ENCODE data around the gene AGBL5. TPM values are rescaled to one million over a fixed set of nuclear protein-coding genes. Genes with fewer than 3 reads are reported as not detected.

Gene AGBL5, protein sequence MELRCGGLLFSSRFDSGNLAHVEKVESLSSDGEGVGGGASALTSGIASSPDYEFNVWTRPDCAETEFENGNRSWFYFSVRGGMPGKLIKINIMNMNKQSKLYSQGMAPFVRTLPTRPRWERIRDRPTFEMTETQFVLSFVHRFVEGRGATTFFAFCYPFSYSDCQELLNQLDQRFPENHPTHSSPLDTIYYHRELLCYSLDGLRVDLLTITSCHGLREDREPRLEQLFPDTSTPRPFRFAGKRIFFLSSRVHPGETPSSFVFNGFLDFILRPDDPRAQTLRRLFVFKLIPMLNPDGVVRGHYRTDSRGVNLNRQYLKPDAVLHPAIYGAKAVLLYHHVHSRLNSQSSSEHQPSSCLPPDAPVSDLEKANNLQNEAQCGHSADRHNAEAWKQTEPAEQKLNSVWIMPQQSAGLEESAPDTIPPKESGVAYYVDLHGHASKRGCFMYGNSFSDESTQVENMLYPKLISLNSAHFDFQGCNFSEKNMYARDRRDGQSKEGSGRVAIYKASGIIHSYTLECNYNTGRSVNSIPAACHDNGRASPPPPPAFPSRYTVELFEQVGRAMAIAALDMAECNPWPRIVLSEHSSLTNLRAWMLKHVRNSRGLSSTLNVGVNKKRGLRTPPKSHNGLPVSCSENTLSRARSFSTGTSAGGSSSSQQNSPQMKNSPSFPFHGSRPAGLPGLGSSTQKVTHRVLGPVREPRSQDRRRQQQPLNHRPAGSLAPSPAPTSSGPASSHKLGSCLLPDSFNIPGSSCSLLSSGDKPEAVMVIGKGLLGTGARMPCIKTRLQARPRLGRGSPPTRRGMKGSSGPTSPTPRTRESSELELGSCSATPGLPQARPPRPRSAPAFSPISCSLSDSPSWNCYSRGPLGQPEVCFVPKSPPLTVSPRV
- 22.8 and 32.7 TPM in 2 replicates for total RNA-seq (2014; rRNA removed; shearing (Covaris generic))

DNA sequence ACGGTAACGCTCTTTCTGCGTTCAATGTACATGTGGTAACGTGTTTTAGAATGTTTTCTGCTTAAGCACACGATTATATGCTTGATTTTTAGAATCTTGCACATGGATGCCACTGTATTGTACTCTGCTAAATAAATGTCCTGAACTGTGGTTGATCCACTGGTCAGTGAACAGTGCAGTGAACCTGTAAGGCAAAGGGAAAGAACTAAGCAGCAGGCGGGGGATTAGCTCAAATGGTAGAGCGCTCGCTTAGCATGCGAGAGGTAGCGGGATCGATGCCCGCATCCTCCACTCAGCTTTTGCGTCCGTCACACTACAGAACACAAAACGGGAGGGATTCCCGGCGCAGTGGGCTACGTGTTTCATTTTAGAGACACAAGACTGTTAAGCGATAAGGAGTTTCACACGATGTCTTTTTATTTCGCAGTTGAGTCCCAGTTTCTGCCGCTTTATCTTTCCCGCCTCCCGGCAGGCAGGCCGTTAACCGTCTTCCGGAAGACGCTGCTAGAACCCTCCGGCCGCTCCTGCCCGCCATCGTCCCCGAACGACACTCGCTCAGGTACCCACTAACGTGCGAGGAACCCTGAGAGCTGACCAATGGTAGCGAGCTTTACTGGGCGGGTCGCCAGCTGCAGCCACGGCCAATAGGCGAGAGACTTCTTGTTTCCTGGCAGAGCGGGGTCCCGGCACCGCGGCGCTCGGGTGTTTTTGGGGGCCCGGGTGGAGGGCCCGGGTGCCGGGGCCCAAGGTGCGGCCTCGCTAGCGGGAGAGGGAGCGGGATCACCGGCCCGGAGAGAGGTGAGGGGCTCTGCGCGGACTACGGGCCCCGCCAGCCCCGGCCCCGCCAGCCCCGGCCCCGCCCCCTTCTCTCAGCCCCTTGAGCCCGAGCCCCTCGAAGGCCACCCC lies at the start of gene AGBL5:
TSS of gene AGBL5 (plus strand) at position 673 of the 906 bp plus-strand sequence. CDS start 1,291 bp downstream, outside the sequence.
- Histone ChIP-seq H3K27me3 (replicated peaks) (no peaks in the 10 kb centered on the region), H3K27ac (peak within 1 kb of the TSS; percentile 63), H3K9me3 (replicated peaks) (0 out of 2 replicates have a peak, but pooled peaks cover 2% of the 10 kb centered on the region), H3K4me3 (peak within 1 kb of the TSS; percentile 61), H3K36me3 (peaks cover 31% of the 10 kb centered on the region), H3K4me1 (replicated peaks) (peaks cover 19% of the 10 kb centered on the region)
- DNase-seq (ENCODE audit: low read depth in 1 of 2, low spot score in 2 of 2): peak; percentile 96 to 98

DNA sequence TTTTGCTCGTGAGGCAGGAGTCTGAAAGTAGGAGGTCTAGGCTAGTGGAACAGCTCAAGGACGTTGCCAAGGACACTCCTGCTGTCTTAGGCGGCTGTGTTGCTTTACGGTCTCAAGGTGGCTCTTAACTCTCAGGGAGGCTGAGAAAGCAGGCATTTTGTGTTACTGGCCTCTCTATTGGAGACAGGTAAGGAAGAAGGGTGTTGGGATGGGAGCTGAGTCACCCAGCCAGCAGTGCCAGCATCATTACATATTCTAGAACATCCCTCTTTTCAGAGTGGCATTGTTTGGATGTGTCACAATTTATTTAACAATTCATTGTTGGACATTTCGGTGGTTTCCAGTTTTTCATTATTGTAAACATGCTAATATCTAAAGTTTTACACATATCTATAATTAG lies 49.5 kb upstream of the AGBL5 start:
- H3K27ac ChIP-seq: no peak overlapping the region
- peaks cover 14% of the 10 kb centered on the region for H3K4me1 ChIP-seq (replicated peaks)
- DNase-seq (ENCODE audit: low read depth in 1 of 2, low spot score in 2 of 2): no peak
- no peaks in the 10 kb centered on the region for H3K27me3 ChIP-seq (replicated peaks)
- no peak overlapping the region for H3K4me3 ChIP-seq
- no peaks in the 10 kb centered on the region for H3K9me3 ChIP-seq (replicated peaks)
- H3K36me3 ChIP-seq: no peaks in the 10 kb centered on the region

DNA sequence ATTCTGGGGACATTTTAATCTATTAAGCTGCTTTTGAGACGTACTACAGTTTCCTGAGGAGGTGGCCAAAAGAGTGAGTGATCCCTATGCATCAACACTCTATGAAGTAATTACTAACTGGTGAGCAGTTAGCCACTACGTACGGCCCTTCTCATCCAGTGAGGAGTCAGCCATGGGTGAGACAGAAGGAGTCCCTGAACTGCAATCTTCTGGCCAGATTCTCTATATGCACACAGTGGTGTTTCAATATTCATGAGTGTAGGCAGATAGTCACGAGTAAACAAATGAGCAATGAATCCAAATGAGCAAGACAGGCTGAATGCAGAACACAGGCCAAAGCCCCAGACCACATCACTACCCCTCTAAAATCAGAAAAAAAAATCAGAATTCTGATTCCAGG lies 48.5 kb upstream of the AGBL5 start:
- DNase-seq (ENCODE audit: low read depth in 1 of 2, low spot score in 2 of 2): no peak
- Histone ChIP-seq H3K4me1 (replicated peaks) (peaks cover 14% of the 10 kb centered on the region), H3K4me3 (no peak overlapping the region), H3K9me3 (replicated peaks) (no peaks in the 10 kb centered on the region), H3K27ac (no peak overlapping the region), H3K27me3 (replicated peaks) (no peaks in the 10 kb centered on the region), H3K36me3 (no peaks in the 10 kb centered on the region)

DNA sequence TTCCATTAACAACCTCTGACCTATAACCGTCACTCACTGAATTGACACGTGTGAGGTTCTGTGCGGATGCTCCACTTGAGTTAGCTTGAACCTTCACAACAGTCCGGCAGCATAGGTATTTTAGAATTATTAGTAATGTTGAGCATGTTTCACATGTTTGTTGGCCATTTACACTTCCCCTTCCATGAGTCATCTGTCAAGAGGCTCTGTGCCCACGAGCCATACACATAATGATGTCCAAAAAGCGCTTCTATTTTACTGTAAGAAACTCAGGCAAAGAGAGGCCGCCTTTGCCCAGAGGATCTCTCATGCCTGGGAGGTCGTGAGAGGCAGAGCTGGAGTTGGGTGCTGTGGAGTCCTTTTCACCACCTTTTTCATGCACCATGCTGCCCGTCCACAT lies 47.6 kb upstream of the AGBL5 start:
- Histone ChIP-seq H3K4me3 (no peak overlapping the region), H3K9me3 (replicated peaks) (no peaks in the 10 kb centered on the region), H3K4me1 (replicated peaks) (peaks cover 14% of the 10 kb centered on the region), H3K27ac (no peak overlapping the region), H3K27me3 (replicated peaks) (no peaks in the 10 kb centered on the region), H3K36me3 (no peaks in the 10 kb centered on the region)
- DNase-seq (ENCODE audit: low read depth in 1 of 2, low spot score in 2 of 2): peak in 1 of 2 experiments; percentile 26

DNA sequence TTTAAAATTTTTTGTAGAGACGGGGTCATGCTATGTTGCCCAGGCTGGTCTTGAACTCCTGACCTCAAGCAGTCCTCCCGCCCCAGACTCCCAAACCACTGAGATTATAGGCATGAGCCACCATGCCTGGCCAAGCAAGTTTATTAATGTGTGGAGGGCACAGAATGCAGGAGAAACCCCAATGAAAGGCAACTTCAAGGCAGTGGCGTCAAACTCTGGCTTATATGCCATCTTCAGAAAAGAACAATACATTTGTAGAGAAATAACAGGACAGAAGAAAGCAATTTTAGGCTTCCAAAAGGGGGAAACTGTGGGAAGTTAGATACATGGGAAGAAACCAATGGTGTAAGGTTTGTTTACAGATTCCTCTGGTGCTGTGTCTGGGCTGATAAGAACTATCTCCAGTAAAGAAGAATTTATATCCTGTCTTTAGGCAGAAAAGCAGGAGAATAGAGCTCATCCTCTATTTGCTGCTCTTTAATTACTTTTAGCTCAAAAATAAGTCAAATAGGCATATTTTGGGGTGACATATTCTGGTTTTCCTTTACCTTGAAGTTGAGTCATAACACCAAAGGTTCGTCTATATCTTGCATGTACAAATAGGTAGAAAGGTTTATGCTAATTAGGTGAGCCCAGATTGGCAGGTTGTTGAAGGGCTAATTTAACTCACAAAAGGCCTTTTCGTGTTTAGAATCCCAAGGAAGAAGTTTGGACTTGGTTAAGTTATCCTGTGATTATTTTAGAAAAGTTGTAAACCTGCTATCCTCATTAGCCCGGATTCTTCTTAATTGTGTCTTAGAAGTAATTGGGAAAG lies 44.7 kb upstream of the AGBL5 start:
- Histone ChIP-seq H3K36me3 (no peaks in the 10 kb centered on the region), H3K27ac (no peak overlapping the region), H3K4me3 (no peak overlapping the region), H3K4me1 (replicated peaks) (peaks cover 21% of the 10 kb centered on the region), H3K9me3 (replicated peaks) (no peaks in the 10 kb centered on the region), H3K27me3 (replicated peaks) (no peaks in the 10 kb centered on the region)
- no peak for DNase-seq (ENCODE audit: low read depth in 1 of 2, low spot score in 2 of 2)

DNA sequence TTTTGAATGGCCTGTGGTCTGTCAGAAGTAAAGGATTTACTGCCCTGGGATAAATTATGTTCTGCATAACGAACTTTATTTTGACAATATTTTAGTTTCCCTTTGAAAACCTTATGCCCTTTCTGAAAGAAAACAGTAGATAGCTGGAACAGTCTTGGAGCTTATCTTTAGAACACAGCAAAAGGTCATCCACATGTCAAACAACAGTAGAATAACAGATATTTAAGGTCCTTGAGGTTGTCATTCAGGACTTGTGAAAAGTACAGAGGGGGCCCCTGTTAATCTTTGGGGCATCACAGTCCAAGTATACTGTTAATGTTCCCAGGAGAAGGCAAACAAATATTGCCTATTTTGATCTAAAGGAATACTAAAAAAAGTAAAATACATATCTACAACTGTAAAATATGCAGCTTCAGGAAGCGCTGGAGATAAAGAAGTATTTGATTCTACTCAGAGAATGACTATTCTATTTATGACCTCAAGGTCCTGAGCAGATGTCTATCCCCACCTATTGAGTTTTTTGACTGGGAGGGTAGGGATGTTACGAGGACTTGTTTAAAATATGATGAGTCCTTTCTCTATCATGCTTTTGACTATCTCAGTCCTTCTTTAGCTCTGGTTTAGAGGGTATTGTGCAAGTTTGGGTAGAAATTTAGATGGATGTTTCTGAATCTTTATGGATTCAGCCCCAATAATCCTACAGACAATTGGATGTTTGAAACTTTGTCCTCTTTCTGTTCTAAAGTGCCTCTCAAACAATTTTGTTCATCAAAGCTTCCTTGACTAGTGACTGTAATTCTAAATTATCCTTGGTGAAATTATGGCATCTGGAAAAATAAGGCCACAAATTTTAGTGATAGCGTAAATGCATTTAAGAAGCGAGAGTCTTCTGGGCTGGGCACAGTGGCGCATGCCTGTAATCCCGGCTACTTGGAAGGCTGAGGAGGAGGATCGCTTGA lies 43.8 kb upstream of the AGBL5 start:
- Histone ChIP-seq H3K36me3 (no peaks in the 10 kb centered on the region), H3K9me3 (replicated peaks) (no peaks in the 10 kb centered on the region), H3K27me3 (replicated peaks) (no peaks in the 10 kb centered on the region), H3K27ac (no peak overlapping the region), H3K4me3 (no peak overlapping the region), H3K4me1 (replicated peaks) (peaks cover 18% of the 10 kb centered on the region)
- DNase-seq (ENCODE audit: low read depth in 1 of 2, low spot score in 2 of 2): no peak

DNA sequence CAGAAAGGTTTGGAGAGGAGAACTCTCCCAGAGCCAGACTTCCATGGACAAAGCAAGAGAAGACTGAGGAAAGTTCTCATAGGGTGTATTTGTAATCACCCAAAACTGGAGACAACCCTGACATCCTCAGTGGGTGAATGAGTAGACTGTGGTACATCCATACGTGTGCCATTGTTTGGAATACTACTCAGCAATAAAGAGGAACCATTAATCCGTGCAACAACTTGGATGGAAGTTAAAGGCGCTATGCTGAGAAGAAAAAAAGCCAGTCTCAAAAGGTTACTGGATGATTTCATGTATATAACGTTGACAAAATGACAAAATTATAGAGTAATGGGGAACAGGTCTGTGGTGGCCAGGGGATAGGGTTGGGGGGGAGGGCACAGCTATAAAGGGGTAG lies 42.8 kb upstream of the AGBL5 start:
- H3K27me3 ChIP-seq (replicated peaks): no peaks in the 10 kb centered on the region
- H3K9me3 ChIP-seq (replicated peaks): no peaks in the 10 kb centered on the region
- no peaks in the 10 kb centered on the region for H3K36me3 ChIP-seq
- H3K4me1 ChIP-seq (replicated peaks): peaks cover 16% of the 10 kb centered on the region
- DNase-seq (ENCODE audit: low read depth in 1 of 2, low spot score in 2 of 2): no peak
- H3K27ac ChIP-seq: no peak overlapping the region
- H3K4me3 ChIP-seq: no peak overlapping the region

DNA sequence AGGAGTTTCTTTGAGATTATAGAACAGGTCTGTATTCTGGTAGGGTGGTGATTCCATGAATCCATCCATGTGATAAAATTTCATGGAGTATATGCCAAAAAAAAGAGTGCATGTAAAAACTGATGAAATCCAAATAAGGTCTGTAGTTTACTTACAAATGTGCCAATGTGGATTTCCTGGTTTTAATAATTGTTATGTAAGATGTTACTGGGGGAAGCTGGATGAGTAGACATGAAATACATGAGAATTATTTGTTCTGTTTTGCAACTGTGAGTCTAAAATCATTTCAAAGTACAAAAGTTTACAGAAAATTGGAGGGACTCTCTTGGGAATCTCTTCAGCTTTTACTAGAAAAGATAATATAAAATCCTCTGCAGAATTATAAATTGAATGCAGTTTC lies 42.4 kb upstream of the AGBL5 start:
- no peak overlapping the region for H3K4me3 ChIP-seq
- H3K27me3 ChIP-seq (replicated peaks): no peaks in the 10 kb centered on the region
- no peaks in the 10 kb centered on the region for H3K9me3 ChIP-seq (replicated peaks)
- no peak for DNase-seq (ENCODE audit: low read depth in 1 of 2, low spot score in 2 of 2)
- H3K27ac ChIP-seq: no peak overlapping the region
- H3K36me3 ChIP-seq: no peaks in the 10 kb centered on the region
- H3K4me1 ChIP-seq (replicated peaks): peaks cover 12% of the 10 kb centered on the region

DNA sequence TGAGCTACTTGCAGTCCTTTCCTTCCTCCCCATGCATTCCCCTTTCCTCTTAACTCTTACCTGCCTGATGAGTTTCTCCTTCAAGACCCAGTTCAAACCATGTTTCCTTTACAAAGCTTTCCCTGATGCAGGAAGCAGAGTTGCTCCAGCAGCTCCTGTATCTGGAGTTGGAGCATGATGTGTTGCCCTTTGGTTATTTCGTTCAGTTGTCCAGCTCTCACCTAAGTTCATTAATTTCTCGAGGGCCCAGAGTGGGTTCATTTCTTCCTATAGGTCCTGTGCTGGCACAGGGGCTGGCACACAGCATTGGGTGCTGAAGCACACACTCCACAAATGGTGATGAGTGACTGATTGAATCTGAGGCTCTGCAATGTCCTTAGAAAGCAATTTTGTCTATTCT lies 41.8 kb upstream of the AGBL5 start:
- DNase-seq (ENCODE audit: low read depth in 1 of 2, low spot score in 2 of 2): no peak
- H3K27ac ChIP-seq: no peak overlapping the region
- H3K4me1 ChIP-seq (replicated peaks): peaks cover 9% of the 10 kb centered on the region; the same call in 1 of the 2 replicates
- H3K27me3 ChIP-seq (replicated peaks): no peaks in the 10 kb centered on the region
- H3K9me3 ChIP-seq (replicated peaks): no peaks in the 10 kb centered on the region
- H3K4me3 ChIP-seq: no peak overlapping the region
- H3K36me3 ChIP-seq: no peaks in the 10 kb centered on the region

DNA sequence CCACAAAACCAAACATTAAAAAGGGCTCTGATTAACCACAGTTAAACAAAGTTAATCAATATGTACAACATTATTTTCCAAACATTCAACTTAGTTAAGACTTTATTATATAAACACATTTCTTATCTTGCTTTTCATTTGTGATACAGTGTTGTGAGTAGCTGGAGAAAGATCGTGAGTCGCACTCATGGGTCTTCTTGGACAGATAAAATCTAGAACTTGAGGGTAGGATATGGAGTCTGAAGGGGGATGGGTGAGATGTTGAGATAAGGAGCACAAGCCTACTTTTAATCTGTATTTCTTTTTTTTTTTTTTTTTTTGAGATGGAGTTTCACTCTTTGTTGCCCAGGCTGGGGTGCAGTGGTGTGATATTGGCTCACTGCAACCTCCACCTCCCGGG lies 41.3 kb upstream of the AGBL5 start:
- DNase-seq (ENCODE audit: low read depth in 1 of 2, low spot score in 2 of 2): no peak
- Histone ChIP-seq H3K27ac (no peak overlapping the region), H3K4me1 (replicated peaks) (peaks cover 9% of the 10 kb centered on the region; the same call in 1 of the 2 replicates), H3K4me3 (no peak overlapping the region), H3K27me3 (replicated peaks) (no peaks in the 10 kb centered on the region), H3K9me3 (replicated peaks) (no peaks in the 10 kb centered on the region), H3K36me3 (no peaks in the 10 kb centered on the region)

DNA sequence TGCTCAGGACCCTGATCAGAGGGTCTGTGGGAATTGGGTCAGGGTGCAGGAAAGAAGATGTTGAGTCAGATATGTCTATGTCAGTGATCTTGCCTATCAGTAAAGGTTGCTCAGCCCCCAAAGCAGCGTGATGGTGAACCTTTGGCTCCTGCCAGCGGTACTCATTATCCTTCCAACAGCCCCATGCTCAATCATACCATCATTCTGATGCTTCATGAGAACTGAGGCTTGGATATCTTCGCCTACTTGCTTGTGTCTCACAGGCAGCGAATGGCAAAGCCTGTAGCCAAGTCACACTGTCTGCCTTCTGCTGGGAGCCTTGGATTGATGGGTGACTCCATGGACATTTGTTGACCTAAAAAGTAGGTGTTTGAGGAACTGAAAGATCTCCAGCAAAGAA lies 37.7 kb upstream of the AGBL5 start:
- Histone ChIP-seq H3K27me3 (replicated peaks) (no peaks in the 10 kb centered on the region), H3K27ac (no peak overlapping the region), H3K4me1 (replicated peaks) (peaks cover 21% of the 10 kb centered on the region), H3K36me3 (no peaks in the 10 kb centered on the region), H3K4me3 (no peak overlapping the region), H3K9me3 (replicated peaks) (no peaks in the 10 kb centered on the region)
- no peak for DNase-seq (ENCODE audit: low read depth in 1 of 2, low spot score in 2 of 2)
